Measurements from ENCODE around the gene C3orf22. TPM values are rescaled to one million over a fixed set of nuclear protein-coding genes. Genes with fewer than 3 reads are reported as not detected.

The C3orf22 gene
- total RNA-seq, 2 experiments from 2014 or later, result not detected

DNA sequence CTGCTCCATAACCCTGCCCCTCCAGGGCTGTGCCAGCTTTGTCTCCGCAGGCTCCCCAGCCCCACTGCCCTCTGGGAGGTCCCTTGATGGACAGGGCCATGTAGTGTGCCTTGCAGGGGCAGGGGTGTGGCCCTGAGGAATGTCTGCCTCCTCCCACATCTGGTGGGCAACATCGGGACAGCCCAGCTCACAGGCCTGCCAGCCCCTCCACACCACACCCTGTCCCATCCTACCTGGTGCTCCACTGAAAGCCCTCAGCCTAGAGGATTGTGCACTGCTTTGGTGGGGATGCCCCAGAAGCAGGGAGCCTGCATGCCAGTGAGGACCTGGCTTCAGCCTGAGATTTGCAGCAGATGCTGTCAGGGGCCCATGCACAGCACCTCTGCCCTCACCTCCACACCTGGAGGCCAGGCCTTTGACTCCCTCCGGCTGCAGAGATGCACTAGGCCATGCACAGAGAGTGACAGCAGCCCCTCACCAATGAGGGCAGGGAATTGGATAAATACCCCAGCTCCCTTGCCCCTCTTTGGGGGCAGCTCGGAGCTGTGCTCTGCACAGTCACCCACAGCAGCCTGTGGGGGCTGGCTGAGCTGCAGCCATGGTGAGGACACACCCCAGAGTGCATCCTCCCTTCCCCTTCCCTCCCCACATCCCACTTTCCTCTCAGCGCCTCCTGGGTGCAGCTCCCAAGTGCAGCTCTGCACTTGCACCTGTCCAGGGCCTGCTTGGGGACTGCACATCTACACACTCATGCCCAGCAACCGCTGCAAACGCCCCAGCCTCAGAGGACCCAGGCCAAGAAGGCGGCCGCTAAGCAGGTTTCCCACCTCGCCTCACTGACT, 2.7 kb downstream of the C3orf22 start:
- TF ChIP-seq, protein P1, sequence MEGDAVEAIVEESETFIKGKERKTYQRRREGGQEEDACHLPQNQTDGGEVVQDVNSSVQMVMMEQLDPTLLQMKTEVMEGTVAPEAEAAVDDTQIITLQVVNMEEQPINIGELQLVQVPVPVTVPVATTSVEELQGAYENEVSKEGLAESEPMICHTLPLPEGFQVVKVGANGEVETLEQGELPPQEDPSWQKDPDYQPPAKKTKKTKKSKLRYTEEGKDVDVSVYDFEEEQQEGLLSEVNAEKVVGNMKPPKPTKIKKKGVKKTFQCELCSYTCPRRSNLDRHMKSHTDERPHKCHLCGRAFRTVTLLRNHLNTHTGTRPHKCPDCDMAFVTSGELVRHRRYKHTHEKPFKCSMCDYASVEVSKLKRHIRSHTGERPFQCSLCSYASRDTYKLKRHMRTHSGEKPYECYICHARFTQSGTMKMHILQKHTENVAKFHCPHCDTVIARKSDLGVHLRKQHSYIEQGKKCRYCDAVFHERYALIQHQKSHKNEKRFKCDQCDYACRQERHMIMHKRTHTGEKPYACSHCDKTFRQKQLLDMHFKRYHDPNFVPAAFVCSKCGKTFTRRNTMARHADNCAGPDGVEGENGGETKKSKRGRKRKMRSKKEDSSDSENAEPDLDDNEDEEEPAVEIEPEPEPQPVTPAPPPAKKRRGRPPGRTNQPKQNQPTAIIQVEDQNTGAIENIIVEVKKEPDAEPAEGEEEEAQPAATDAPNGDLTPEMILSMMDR (IDR thresholded peaks at IDR 0.05), result no peak
- intact Hi-C loops (cut with micrococcal nuclease), result no loop called here
- Mint-ChIP-seq H3K4me1 (ENCODE audit: low read depth) (no peaks in the 10 kb centered on the region), H3K27me3 (no peaks in the 10 kb centered on the region), H3K27ac (no peak overlapping the region), H3K9me3 (no peaks in the 10 kb centered on the region), H3K36me3 (ENCODE audit: low read depth) (no peaks in the 10 kb centered on the region), H3K4me3 (no peak overlapping the region)
- ATAC-seq (no peak), DNase-seq (no peak)
- ChIA-PET CTCF (interaction anchor here (1.3 kb wide), 1 partner anchor 33 kb away, joined by 5 read pairs; no protein-coding TSS in a partner anchor), POLR2A (no interaction called here)

DNA sequence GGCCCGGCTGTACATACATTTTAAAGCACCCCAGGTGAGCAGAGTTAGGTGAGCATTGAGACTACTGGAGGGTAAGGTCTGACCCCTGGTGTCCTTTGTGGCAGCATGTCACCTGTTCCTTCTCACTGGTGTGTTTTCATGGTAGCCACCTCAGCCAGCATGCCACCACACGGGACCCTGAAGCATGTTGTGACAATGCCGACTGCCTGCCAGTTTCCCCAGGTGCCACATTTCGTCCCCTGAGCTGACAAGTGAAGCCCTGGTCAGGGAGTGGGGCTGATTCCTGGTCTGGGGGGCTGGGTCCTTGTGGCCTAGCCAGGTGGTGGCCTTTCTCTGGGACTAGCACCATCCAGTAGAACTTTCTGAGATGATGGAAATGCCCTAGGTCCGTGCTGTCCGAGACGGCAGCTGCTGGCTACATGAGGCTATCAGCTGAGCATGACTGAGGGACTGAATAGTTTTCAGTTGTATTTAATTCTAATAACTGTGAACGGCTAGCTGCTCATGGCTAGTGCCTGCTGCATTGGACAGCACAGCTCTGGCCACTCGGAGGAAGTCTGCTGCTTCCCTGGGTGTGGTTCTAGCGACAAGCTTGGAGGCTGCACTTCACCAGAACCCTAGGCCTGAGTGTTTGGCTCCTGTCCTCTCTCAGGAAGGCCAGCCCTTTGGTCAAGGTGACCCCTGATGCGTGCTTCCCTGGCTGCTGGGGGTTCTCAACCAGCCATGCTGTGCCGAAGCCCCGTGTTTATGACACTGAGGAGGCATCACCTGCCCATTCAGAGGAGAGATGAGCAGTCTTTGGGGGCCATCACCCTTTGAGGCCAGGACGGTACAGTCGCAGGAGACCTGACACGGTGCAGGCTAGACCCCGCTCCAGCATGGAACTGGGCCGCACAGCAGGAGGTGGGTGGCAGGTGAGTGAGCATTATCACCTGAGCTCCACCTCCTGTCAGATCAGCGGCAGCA, 3.9 kb downstream of the C3orf22 start:
- Mint-ChIP-seq H3K9me3 (no peaks in the 10 kb centered on the region), H3K36me3 (ENCODE audit: low read depth) (no peaks in the 10 kb centered on the region), H3K4me1 (ENCODE audit: low read depth) (no peaks in the 10 kb centered on the region), H3K27me3 (no peaks in the 10 kb centered on the region), H3K27ac (no peak overlapping the region), H3K4me3 (no peak overlapping the region)
- ChIA-PET POLR2A (no interaction called here), CTCF (interaction anchor here (1.3 kb wide), 1 partner anchor 32 kb away, joined by 5 read pairs; no protein-coding TSS in a partner anchor)
- ATAC-seq, result no peak
- DNase-seq, result no peak
- intact Hi-C loops (cut with micrococcal nuclease), result no loop called here
- TF ChIP-seq, protein P1 (IDR thresholded peaks at IDR 0.05), result no peak

DNA sequence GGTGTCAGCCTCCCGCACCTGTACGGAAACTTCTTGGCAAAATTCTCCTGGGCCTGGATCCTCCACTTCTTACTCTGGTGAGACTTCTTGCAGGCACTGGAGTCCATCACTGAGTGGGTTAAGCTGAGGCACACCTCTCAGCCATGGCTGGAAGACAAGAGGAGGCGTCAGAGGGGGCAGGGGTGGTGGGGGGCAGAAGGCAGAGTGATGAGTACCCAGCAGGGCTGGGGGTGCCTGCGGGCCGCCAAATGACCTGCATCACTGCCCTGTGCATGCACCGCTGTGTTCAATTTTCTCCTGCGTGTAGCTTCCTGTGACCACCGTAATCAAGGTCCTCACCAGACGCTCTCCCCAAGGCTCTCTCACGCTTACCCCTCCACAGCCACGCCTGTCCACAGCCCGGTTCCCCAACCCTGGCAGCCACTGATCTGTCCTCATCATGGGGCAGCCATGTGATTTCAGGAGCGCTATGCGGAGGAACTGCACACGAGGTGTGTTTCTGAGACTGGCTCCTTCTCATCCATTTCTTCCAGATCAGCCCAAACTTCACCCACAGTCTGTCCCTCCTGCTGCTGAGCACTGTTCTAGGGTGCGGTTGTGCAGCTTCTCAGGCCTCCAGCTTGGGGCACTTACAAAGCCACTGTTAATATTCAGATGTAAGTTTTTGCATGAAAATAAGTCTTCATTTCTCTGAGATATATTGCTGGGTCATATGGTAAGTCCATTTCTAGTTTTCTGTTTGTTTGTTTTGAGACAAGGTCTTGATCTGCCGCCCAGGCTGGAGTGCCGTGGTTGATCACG, 5.2 kb downstream of the C3orf22 start:
- TF ChIP-seq, protein P1 (IDR thresholded peaks at IDR 0.05), result no peak
- Mint-ChIP-seq H3K4me1 (ENCODE audit: low read depth) (no peaks in the 10 kb centered on the region), H3K27ac (no peak overlapping the region), H3K36me3 (ENCODE audit: low read depth) (no peaks in the 10 kb centered on the region), H3K27me3 (no peaks in the 10 kb centered on the region), H3K4me3 (no peak overlapping the region), H3K9me3 (no peaks in the 10 kb centered on the region)
- DNase-seq, result no peak
- ATAC-seq, result no peak
- ChIA-PET CTCF (no interaction called here), POLR2A (no interaction called here)
- intact Hi-C loops (cut with micrococcal nuclease), result no loop called here

DNA sequence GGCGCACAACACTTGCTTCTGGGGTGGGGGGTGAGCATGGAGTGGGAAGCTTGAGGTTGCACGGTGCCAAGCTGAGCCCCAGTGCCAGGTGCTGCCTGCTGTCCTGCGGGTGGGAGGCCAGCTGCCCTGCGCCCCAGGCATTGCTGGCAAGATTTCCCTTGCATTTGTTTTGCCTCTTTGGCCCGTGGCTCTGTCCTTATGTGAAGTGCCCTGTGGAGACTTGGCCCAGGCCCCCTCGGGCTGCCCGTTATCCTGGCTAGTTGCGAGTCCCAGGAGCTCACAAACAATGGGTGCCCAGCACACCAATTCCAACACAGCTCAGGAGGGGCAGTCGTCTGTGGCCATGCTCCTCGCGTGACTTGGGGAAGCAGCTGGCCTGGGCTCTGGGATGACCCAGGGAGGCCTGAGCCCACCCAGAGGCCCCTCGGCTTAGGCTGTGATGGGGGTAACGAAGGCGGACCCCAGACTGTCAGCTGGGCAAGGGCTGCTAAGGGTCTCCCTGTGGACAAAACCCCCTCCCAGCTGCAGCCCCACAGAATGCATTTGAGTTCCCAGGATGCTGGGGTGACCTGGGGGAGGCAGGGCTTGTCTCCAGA, 5.9 kb downstream of the C3orf22 start:
- no peaks in the 10 kb centered on the region for H3K9me3 Mint-ChIP-seq
- H3K4me1 Mint-ChIP-seq (ENCODE audit: low read depth), result no peaks in the 10 kb centered on the region
- no peak for DNase-seq

More for the DNA sequence above, 5.9 kb downstream of the C3orf22 start:
- no peak overlapping the region for H3K27ac Mint-ChIP-seq
- intact Hi-C loops (cut with micrococcal nuclease), result no loop called here
- ATAC-seq, result no peak
- ChIA-PET POLR2A (no interaction called here), CTCF (no interaction called here)
- TF ChIP-seq, protein P1 (IDR thresholded peaks at IDR 0.05), result no peak
- H3K27me3 Mint-ChIP-seq, result no peaks in the 10 kb centered on the region
- H3K36me3 Mint-ChIP-seq (ENCODE audit: low read depth), result no peaks in the 10 kb centered on the region
- no peak overlapping the region for H3K4me3 Mint-ChIP-seq
